MM.1S (cell line): Measurements from ENCODE around the gene CCDC117.

Experiments
- DNase-seq: peaks from one replicate; pipeline ENCODE4 v3.0.0-alpha.2; 2015
- H2AFZ ChIP-seq: fragments of 300-600 bp; sonication (generic); 2 replicates; pipeline ENCODE4 v1.6.0; 2016; ENCODE audit warnings: antibody characterized with exemption, low read length
- H3F3A ChIP-seq: fragments of 300-600 bp; sonication (generic); 2 replicates; pipeline ENCODE4 v1.6.1; 2016; ENCODE audit warnings: mild to moderate bottlenecking, antibody characterized with exemption, low read length, moderate library complexity, mixed read lengths; ENCODE audit not compliant: insufficient read depth
- H3K27ac ChIP-seq: fragments of 300-600 bp; sonication (generic); 2 replicates; pipeline ENCODE4 v1.5.1; 2016; ENCODE audit warnings: mild to moderate bottlenecking, low read length
- H3K27me3 ChIP-seq: fragments of 300-600 bp; sonication (generic); replicated peaks from 2 replicates; pipeline ENCODE4 v1.6.0; 2016; ENCODE audit warnings: low read length; ENCODE audit not compliant: insufficient read depth
- H3K36me3 ChIP-seq: fragments of 300-600 bp; sonication (generic); replicated peaks from 2 replicates; pipeline ENCODE4 v1.6.1; 2016; ENCODE audit warnings: mild to moderate bottlenecking, low read length, mixed read lengths; ENCODE audit not compliant: insufficient read depth
- H3K4me1 ChIP-seq: fragments of 300-600 bp; sonication (generic); 2 replicates; pipeline ENCODE4 v1.6.1; 2016; ENCODE audit warnings: low read length, mixed read lengths
- H3K4me2 ChIP-seq: fragments of 300-600 bp; sonication (generic); 2 replicates; pipeline ENCODE4 v1.6.0; 2016; ENCODE audit warnings: low read depth, low read length
- H3K4me3 ChIP-seq: fragments of 300-600 bp; sonication (generic); 2 replicates; pipeline ENCODE4 v1.5.1; 2016; ENCODE audit warnings: low read length, mixed read lengths
- H3K79me2 ChIP-seq: fragments of 300-600 bp; sonication (generic); 2 replicates; pipeline ENCODE4 v1.6.1; 2016; ENCODE audit warnings: mixed run types, low read length, mixed read lengths
- H3K9ac ChIP-seq: fragments of 300-600 bp; sonication (generic); 2 replicates; pipeline ENCODE4 v1.6.1; 2016; ENCODE audit warnings: low read length, mixed read lengths
- H3K9me2 ChIP-seq: fragments of 300-600 bp; sonication (generic); replicated peaks from 2 replicates; pipeline ENCODE4 v1.6.1; 2016; ENCODE audit warnings: mild to moderate bottlenecking, low read length, mixed read lengths; ENCODE audit not compliant: insufficient read depth
- H3K9me3 ChIP-seq: fragments of 300-600 bp; sonication (generic); replicated peaks from 2 replicates; pipeline ENCODE4 v1.6.1; 2016; ENCODE audit warnings: mild to moderate bottlenecking, low read length, mixed read lengths; ENCODE audit not compliant: insufficient read depth
- H4K20me1 ChIP-seq: fragments of 300-600 bp; sonication (generic); 2 replicates; pipeline ENCODE4 v1.6.1; 2016; ENCODE audit warnings: mild to moderate bottlenecking, low read length, moderate library complexity, mixed read lengths; ENCODE audit not compliant: insufficient read depth
- EZH2 ChIP-seq: fragments of 300-600 bp; sonication (generic); optimal IDR thresholded peaks from 2 replicates; pipeline ENCODE3; 2017; ENCODE audit warnings: low read depth, mild to moderate bottlenecking, antibody characterized with exemption, low read length, mixed read lengths
- EZH2phosphoT487 ChIP-seq: fragments of 300-600 bp; sonication (generic); IDR thresholded peaks from 2 replicates; pipeline ENCODE4 v1.6.1; 2018; ENCODE audit warnings: antibody characterized with exemption, low read length
- TF ChIP-seq, protein P1 (sequence below): fragments of 300-600 bp; sonication (generic); IDR thresholded peaks from 2 replicates; pipeline ENCODE4 v1.5.1; 2016; ENCODE audit warnings: antibody characterized with exemption, low read length, mixed read lengths

Gene CCDC117

DNA sequence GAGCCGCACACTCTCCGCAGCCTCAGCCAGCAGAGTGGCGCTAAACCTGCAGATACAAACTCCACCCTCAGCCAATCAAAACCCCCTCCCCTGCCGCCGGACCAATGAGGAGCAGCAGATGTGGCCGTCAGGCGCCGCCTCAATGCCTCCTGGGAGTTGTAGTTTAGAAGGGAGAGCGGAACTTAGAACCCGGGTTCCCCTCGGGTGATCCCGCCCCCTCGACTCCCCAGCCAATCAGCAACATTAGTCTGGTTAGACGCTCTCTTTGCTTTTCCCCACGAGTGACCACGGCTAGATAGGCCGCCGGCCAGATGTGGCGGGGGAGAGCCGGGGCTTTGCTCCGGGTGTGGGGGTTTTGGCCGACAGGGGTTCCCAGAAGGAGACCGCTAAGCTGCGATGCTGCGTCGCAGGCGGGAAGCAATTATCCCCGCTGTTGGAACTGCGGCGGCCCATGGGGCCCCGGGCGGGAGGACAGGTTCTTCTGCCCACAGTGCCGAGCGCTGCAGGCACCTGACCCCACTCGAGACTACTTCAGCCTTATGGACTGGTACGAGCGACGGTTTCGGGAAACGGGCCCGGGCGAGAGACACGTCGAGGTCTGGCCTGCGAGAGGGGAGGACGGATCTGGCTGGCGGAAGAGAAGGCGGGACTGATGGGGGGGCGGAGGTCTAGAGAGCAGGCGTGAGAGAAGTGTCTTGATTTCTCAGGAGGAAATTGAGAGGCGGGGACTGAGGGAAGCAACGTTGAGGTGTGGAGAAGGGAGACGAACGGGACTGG is 30.5 kb upstream of the CCDC117 start, which contains the start of the genes CHEK2 and HSCB:
Gene CHEK2, minus strand, starts transcription at position 36 of the 777 bp plus-strand sequence. CDS start 7,099 bp downstream, outside the sequence.
Gene HSCB, plus strand, starts transcription at position 255 of the 777 bp plus-strand sequence. Its CDS starts 57 bp downstream, at position 312.
- H3K36me3 ChIP-seq: 0 out of 2 replicates have a peak, but pooled peaks cover 4% of the 10 kb centered on the region
- peak within 1 kb of the TSS; percentile 91 for H3K4me2 ChIP-seq
- H2AFZ ChIP-seq: peak within 1 kb of the TSS; percentile 99
- peak within 1 kb of the TSS; percentile 83 for H3K27ac ChIP-seq
- peaks cover 4% of the 10 kb centered on the region; the same call in 1 of the 2 replicates for H3F3A ChIP-seq
- H3K79me2 ChIP-seq: peaks cover 65% of the 10 kb centered on the region
- peaks cover 10% of the 10 kb centered on the region; the same call in 1 of the 2 replicates for H3K4me1 ChIP-seq
- peak within 1 kb of the TSS; percentile 99 for H3K4me3 ChIP-seq
- TF ChIP-seq EZH2phosphoT487: no peak
- no peak for TF ChIP-seq EZH2
- TF ChIP-seq, protein P1, sequence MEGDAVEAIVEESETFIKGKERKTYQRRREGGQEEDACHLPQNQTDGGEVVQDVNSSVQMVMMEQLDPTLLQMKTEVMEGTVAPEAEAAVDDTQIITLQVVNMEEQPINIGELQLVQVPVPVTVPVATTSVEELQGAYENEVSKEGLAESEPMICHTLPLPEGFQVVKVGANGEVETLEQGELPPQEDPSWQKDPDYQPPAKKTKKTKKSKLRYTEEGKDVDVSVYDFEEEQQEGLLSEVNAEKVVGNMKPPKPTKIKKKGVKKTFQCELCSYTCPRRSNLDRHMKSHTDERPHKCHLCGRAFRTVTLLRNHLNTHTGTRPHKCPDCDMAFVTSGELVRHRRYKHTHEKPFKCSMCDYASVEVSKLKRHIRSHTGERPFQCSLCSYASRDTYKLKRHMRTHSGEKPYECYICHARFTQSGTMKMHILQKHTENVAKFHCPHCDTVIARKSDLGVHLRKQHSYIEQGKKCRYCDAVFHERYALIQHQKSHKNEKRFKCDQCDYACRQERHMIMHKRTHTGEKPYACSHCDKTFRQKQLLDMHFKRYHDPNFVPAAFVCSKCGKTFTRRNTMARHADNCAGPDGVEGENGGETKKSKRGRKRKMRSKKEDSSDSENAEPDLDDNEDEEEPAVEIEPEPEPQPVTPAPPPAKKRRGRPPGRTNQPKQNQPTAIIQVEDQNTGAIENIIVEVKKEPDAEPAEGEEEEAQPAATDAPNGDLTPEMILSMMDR: no peak
- no peaks in the 10 kb centered on the region for H3K27me3 ChIP-seq
- no peaks in the 10 kb centered on the region for H4K20me1 ChIP-seq
- peak; percentile 99 for DNase-seq
- H3K9me3 ChIP-seq: no peaks in the 10 kb centered on the region
- H3K9ac ChIP-seq: peak within 1 kb of the TSS; percentile 93
- H3K9me2 ChIP-seq: no peaks in the 10 kb centered on the region

DNA sequence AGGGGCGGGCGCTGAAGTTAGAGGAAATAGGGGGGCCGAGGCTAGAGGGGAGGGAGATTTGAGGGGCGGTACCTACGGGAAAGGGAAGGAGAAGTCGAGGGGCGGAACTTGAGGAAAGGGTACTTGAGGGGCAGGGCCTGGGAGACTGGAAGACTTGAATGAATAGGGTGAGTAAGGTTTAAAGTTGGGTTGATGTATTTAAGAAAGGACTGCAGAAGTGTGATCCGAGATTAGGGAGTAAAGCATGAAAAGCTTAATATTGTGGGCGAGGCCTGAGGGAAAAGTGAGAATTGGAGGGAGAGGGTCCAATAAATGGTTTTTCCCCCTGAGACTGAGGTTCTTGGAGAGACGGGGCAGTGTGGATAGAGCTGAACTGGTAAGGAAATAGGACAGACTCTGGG is 29.9 kb upstream of the CCDC117 start:
- Histone ChIP-seq H3F3A (peaks cover 4% of the 10 kb centered on the region; the same call in 1 of the 2 replicates), H3K27me3 (no peaks in the 10 kb centered on the region), H3K27ac (peak overlapping the region; percentile 83; the same call in 1 of the 2 replicates), H3K9ac (peak overlapping the region; percentile 93; the same call in 1 of the 2 replicates), H3K9me2 (no peaks in the 10 kb centered on the region), H3K36me3 (0 out of 2 replicates have a peak, but pooled peaks cover 4% of the 10 kb centered on the region), H3K9me3 (no peaks in the 10 kb centered on the region), H2AFZ (peak overlapping the region; percentile 99), H3K4me1 (peaks cover 10% of the 10 kb centered on the region; the same call in 1 of the 2 replicates), H3K4me3 (peak overlapping the region; percentile 99), H4K20me1 (no peaks in the 10 kb centered on the region), H3K4me2 (peak overlapping the region; percentile 79), H3K79me2 (peaks cover 60% of the 10 kb centered on the region)
- no peak for DNase-seq
- TF ChIP-seq EZH2 (no peak), EZH2phosphoT487 (no peak)
- TF ChIP-seq, protein P1: no peak

DNA sequence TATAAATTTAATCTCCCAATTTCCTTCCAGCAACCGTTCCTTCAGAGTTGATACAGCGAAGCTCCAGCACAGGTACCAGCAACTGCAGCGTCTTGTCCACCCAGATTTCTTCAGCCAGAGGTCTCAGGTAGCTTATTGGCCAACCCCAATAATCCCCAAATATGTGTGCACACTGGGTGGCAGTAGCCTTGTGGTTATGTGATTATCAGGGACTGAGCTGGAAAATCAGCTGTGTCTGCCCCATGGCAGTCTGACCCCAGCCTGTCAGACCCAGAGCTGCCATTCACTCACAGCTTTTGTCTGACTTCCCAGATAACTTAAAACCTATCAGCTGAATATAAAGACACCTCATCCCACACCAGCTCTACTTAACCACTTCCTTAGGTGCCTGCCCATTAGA is 28.6 kb upstream of the CCDC117 start:
- Histone ChIP-seq H3K9me3 (no peaks in the 10 kb centered on the region), H3K27ac (no peak overlapping the region), H3K9ac (no peak overlapping the region), H3K27me3 (no peaks in the 10 kb centered on the region), H3K79me2 (peaks cover 47% of the 10 kb centered on the region), H3K36me3 (peaks cover 4% of the 10 kb centered on the region; the same call in 1 of the 2 replicates), H3F3A (peaks cover 8% of the 10 kb centered on the region; the same call in 1 of the 2 replicates), H3K4me2 (no peak overlapping the region), H2AFZ (no peak overlapping the region), H3K4me1 (peaks cover 13% of the 10 kb centered on the region), H4K20me1 (no peaks in the 10 kb centered on the region), H3K4me3 (no peak overlapping the region), H3K9me2 (no peaks in the 10 kb centered on the region)
- no peak for DNase-seq
- TF ChIP-seq EZH2 (no peak), EZH2phosphoT487 (no peak)
- TF ChIP-seq, protein P1: no peak
